Activated CD8-positive, alpha-beta memory T cell treated with anti-CD3 and anti-CD28 coated beads, Interleukin-2, amount 10 ng/mL, durations not matched to agents 7 days and 5 days (primary cell): ENCODE data around the gene MAPK7. TPM values are rescaled to one million over a fixed set of nuclear protein-coding genes. Genes with fewer than 3 reads are reported as not detected.

Experiments used
- ATAC-seq: fragments of 150-1000 bp; cut with Tn5 transposase; one replicate; pipeline ENCODE4 v1.10.0; 2021; ENCODE audit warnings: moderate library complexity
- CTCF ChIA-PET: fragments of 350-600 bp; sonication (Branson Sonifier 250); formaldehyde crosslinking; loops from one replicate; lab custom pipeline; 2021; ENCODE audit warnings: antibody characterized with exemption; lab: Charles Lee
- DNase-seq: peaks from one replicate; pipeline ENCODE4 v3.0.0-alpha.2; 2020
- H3K27ac Mint-ChIP-seq: one replicate; pipeline ENCODE4 v1.8.0; 2021; ENCODE audit warnings: mild to moderate bottlenecking, mixed read lengths
- H3K27me3 Mint-ChIP-seq: one replicate; pipeline ENCODE4 v1.8.0; 2021; ENCODE audit warnings: mixed read lengths
- H3K36me3 Mint-ChIP-seq: one replicate; pipeline ENCODE4 v1.8.0; 2021; ENCODE audit warnings: mild to moderate bottlenecking, mixed read lengths
- H3K4me1 Mint-ChIP-seq: one replicate; pipeline ENCODE4 v1.8.0; 2021; ENCODE audit warnings: mixed read lengths
- H3K4me3 Mint-ChIP-seq: one replicate; pipeline ENCODE4 v1.8.0; 2021; ENCODE audit warnings: mild to moderate bottlenecking, moderate library complexity, mixed read lengths
- H3K9me3 Mint-ChIP-seq: one replicate; pipeline ENCODE4 v1.8.0; 2022; ENCODE audit warnings: low read depth, mixed read lengths
- total RNA-seq, 2 experiments: library from RNA; stranded (reverse); gene quantifications; one replicate each; pipeline ENCODE4 v1.2.3, GENCODE V29; 2021

MAPK7 gene
- total RNA-seq, 2 experiments from 2014 or later = 16.9 to 27.8 TPM

DNA sequence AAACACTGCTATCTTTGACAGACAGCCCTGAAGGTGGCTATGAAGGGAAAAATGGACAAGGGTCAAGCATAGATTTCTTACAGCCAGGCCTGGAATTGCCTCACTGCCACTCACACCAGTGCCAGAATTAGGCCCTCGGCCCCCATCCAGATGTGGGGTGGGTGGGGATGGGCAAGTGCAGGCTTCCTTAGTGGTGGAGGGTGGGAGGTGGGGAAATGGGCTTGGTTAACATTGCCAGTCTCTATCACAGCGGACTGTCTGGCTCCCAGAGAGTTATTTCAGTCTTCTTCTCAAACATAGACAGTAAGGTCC, 40.6 kb upstream of the MAPK7 start:
- Mint-ChIP-seq H3K27ac (no peak overlapping the region), H3K9me3 (no peaks in the 10 kb centered on the region), H3K4me1 (peaks cover 2% of the 10 kb centered on the region), H3K36me3 (no peaks in the 10 kb centered on the region), H3K4me3 (no peak overlapping the region), H3K27me3 (peaks cover 2% of the 10 kb centered on the region)
- CTCF ChIA-PET = interaction anchor here (0.8 to 1.5 kb wide), 3 partner anchors 13 to 32 kb away, joined by 4 to 6 read pairs (median 5); no protein-coding TSS in a partner anchor
- DNase-seq = no peak
- no peak for ATAC-seq

DNA sequence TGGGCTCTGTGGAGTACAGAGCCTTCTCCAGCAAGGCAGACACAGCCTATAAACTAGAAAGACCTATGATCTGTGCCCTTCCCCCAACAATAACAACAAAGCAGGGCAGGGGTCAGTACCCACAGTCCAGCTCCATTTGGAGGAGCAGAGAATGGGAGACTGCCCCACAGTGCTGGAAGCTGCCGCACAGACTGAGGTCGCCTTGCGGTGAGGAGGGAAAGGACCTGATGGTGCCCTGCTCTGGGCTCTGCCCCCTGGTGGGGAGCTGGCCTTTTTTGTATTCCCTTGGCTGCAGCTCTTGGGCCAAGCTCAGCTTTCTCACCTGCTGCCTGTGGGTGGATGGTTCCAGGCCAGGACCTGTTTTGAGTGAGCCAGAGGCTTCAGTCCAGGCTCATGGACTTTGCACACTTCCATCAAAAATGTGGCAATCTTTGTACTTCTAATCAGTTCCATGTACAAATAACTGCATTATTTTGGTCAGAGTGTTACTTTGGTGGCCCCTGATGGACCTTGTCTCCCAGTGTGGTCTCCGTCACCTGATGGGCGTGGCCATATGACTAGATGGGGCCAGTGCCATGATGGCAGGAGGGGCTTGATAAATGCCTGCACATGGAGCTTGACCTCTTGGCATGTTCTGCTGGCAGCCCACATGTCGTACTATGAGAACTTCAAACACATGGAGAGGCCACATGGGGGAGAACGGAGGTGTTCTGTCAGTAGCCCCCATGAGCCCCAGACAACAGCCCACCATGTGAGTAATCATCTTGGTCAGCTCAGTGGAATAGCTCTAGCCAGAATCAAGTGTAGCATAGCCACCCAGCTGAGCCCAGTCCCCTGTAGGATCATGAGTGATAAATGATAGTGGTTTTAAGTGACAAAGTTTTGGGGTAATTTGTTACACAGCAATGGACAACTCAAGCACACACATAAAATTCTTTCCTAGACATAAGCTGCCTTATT, 40.0 kb upstream of the MAPK7 start:
- Mint-ChIP-seq H3K27me3 (peaks cover 2% of the 10 kb centered on the region), H3K36me3 (no peaks in the 10 kb centered on the region), H3K4me3 (no peak overlapping the region), H3K4me1 (no peaks in the 10 kb centered on the region), H3K9me3 (no peaks in the 10 kb centered on the region), H3K27ac (no peak overlapping the region)
- DNase-seq (peak; percentile 76), ATAC-seq (peak; percentile 85)
- CTCF ChIA-PET = interaction anchor here (0.6 to 1.5 kb wide), 8 partner anchors 12 to 109 kb away, joined by 3 to 6 read pairs (median 4); no protein-coding TSS in a partner anchor

DNA sequence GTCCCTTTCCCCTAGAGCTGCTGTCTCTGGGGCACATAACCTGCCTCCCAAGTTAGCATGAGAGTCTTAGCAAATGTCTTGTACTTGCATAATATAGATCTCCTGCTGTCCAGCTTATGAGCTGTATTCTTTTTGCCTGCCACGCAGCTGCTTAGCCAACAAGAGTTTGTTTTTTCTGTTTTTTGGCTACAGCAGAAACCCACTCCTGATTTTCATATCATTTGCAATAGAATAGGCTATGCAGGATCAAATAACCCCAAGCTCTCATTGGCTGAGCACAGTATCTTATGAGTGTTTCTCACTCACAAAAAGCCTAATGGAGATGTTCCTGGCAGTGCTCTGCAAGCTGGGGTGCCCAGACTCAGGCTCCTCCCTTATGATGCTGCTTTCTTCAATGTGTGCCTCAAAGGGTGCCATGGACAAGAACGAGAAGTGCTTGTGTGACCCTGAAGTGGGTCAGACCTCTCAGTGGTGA, 38.9 kb upstream of the MAPK7 start:
- Mint-ChIP-seq H3K9me3 (no peaks in the 10 kb centered on the region), H3K27ac (no peak overlapping the region), H3K4me1 (no peaks in the 10 kb centered on the region), H3K36me3 (no peaks in the 10 kb centered on the region), H3K4me3 (no peak overlapping the region), H3K27me3 (peaks cover 2% of the 10 kb centered on the region)
- DNase-seq (no peak), ATAC-seq (no peak)
- CTCF ChIA-PET = interaction anchor here (0.9 to 1.2 kb wide), 3 partner anchors 41 to 405 kb away, joined by 3 read pairs; no protein-coding TSS in a partner anchor

DNA sequence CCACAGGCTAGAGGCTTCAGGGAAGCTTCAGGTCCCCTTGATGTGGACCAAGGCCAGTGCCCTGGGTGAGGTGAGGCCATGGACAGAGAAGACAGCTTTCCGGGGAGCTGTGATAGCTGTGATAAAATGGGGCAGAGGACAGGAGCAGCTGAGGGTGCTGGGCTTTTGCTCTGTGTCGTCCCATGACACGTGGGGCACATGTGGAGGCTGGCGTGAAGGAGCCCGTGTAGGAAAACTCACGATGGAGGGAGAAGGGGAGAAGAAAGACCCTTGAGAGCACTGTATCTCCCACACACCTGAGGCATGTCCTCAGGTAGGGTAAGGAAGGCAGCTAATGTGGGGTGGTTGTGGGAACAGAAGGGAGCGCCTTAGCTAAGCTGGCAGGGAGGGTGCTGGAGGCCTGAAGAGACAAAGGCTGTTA, 37.1 kb upstream of the MAPK7 start:
- DNase-seq = no peak
- H3K9me3 Mint-ChIP-seq = no peaks in the 10 kb centered on the region
- CTCF ChIA-PET = no interaction called here
- peaks cover 2% of the 10 kb centered on the region for H3K27me3 Mint-ChIP-seq
- H3K4me3 Mint-ChIP-seq = no peak overlapping the region
- H3K36me3 Mint-ChIP-seq = no peaks in the 10 kb centered on the region
- no peak for ATAC-seq
- no peak overlapping the region for H3K27ac Mint-ChIP-seq
- no peaks in the 10 kb centered on the region for H3K4me1 Mint-ChIP-seq

DNA sequence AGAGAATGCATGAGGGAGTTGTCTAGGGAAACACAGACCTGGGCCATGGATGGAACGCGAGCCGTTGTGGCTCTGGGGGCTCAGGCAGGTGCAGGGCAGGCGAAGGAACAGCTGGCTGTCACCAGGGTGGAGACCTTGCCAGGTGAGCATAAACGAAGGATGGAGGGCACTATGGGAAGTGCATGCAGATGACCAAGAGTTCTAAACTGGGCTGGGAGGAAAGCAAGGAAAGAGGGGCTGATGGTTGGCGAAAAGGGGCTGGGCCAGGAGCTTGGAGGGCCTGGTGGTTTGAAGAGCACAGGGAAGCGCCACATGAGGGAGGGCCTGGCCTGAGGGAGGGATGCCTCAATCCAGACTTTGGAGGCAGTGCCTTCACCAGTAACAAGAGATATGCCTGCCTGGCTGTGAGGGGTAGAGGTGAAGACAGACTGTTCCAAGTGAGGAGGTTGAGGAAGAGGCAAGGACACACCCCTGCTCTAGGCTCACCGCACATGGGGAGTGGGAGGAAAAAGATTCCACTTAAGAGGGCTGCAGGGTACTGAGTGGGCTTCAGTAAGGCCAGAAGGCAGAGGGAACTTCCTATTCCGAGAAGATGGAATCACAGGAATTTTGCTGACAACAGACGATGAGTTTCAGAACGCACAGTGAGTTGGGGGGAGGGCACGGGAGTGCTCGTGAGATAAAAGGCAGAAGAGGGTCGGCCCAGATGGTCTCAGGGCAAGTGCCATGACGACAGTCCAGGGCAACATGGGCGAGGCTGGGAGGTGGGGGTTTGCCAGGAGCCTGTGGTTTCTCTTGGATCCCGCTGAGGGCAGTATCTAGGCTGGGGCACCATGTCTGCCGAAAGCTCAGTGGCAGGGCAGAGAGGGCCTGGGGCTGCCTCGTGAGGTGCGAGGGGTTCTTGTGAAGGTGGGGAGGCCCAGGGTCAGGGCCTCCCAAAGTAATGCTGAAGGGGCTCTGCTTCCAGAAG, 36.4 kb upstream of the MAPK7 start:
- ATAC-seq (no peak), DNase-seq (no peak)
- H3K9me3 Mint-ChIP-seq = no peaks in the 10 kb centered on the region
- H3K36me3 Mint-ChIP-seq = no peaks in the 10 kb centered on the region
- CTCF ChIA-PET = no interaction called here
- H3K27me3 Mint-ChIP-seq = peaks cover 2% of the 10 kb centered on the region
- H3K27ac Mint-ChIP-seq = no peak overlapping the region
- no peak overlapping the region for H3K4me3 Mint-ChIP-seq
- no peaks in the 10 kb centered on the region for H3K4me1 Mint-ChIP-seq

DNA sequence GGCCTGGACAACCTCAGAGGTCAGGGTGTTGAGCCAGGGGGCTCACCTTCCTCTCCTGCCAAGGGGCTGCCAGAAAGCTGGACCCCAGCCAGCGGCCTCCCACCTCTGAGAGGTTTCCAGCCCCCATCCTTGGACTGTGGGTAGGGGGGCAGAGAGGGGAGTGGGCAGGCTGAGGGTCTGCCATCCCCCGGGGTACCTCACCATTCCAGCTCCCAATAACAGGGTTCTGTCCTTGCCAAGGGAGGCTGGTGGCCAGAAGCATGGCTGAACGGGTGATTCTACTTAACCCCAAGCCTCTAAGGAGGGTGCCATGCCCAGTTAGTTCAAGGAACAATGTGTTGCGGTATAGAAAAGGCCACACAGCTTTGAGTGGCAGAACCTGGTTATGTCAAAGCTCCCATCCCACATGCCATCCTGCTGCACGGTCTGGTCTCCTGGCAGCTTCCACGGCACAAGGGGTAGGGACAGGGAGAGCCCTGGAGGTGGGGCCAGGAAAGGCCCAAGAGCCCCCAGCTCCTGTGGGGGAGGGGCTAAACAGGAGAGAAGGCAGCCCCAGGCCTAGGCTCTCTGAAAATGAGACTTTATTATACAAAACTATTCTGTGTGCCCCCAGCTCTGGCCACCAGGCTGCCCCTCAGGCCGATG, 35.6 kb upstream of the MAPK7 start:
- Mint-ChIP-seq H3K4me1 (no peaks in the 10 kb centered on the region), H3K36me3 (no peaks in the 10 kb centered on the region), H3K4me3 (no peak overlapping the region), H3K9me3 (no peaks in the 10 kb centered on the region), H3K27ac (no peak overlapping the region), H3K27me3 (peaks cover 2% of the 10 kb centered on the region)
- DNase-seq (no peak), ATAC-seq (no peak)
- CTCF ChIA-PET = no interaction called here

DNA sequence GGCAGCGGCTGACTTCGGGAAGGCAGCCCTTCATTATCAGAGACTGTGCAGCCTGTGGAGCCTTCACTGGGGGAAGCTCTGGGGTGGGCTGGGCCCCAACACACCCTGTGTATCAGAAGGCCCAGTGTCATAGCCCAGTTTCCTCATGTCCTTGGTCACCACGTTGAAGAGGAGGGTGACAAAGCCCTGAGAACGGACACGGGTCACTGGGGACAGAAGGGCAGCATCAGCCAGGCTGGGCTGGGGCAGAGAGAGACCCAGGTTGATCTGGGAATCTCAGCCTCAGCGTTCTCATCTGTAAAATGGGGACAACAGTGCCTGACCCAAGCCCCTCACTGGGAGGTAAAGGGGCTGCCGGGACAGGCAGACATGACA, 35.1 kb upstream of the MAPK7 start:
- DNase-seq (no peak), ATAC-seq (no peak)
- CTCF ChIA-PET = no interaction called here
- Mint-ChIP-seq H3K9me3 (no peaks in the 10 kb centered on the region), H3K27ac (no peak overlapping the region), H3K4me3 (no peak overlapping the region), H3K27me3 (peaks cover 2% of the 10 kb centered on the region), H3K36me3 (no peaks in the 10 kb centered on the region), H3K4me1 (no peaks in the 10 kb centered on the region)

DNA sequence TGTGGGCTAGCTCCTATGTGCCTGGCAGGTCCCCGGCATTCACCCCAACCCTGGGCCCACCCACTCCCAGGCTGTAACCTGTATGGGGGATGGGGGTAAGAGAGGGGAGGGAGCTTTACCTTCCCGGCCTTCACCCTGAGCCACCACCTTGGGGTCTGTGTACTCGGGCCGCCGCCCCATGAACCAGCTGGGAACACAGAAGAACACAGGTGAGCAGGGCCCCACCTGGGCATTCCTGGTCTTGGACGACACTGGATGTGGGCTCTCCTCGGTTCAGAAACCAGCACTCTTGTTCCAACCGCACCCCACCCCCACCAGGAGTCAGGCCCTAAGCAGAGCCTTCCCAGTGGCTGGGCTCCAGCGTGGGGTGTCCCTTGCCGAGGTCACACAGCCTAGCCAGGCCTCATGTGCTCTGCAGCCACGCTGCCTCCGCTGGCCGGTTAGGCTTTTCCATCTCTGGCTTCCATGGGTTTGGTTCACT, 34.6 kb upstream of the MAPK7 start:
- H3K27me3 Mint-ChIP-seq = peaks cover 2% of the 10 kb centered on the region
- DNase-seq (no peak), ATAC-seq (no peak)
- no peaks in the 10 kb centered on the region for H3K9me3 Mint-ChIP-seq
- CTCF ChIA-PET = interaction anchor here (1.5 kb wide), 1 partner anchor 10 kb away, joined by 3 read pairs; no protein-coding TSS in a partner anchor
- H3K27ac Mint-ChIP-seq = no peak overlapping the region
- no peaks in the 10 kb centered on the region for H3K4me1 Mint-ChIP-seq
- no peaks in the 10 kb centered on the region for H3K36me3 Mint-ChIP-seq
- no peak overlapping the region for H3K4me3 Mint-ChIP-seq

DNA sequence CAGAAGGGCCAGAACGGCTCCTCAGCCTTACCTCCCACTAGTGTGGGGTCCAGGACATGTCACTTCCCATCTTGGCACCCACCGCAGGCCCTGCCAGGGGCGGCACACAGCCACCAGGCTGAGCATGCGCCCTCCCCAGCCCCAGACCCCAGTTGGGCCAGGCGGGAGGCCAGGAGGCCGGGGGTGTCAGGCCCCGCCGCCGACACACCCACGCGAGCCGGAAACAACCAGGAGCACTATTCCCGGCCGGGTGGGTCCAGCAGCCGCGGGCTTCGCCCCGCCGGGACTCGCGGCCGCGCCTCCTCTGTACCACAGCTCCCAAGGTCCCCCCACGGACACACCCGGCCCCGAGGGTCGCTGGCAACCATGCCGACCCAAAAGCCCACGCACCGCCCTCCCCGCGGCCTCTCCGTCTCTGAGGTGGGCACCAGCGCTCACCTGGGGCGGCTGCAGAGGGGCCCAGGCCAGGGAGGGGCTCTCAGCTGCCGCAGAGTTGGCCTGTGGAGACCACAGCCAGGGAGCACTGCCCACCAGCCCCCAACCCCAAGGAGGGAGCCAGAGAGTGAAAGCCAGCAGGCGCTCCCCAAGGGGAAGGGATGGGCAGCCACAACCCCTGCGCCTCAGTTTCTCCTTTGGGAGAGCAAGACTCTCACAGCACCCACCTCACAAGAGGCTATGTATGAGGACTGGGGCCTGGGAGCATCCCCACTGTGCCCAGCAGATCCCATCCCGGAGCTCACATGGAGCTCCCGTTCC, 33.8 kb upstream of the MAPK7 start:
- ATAC-seq = no peak
- H3K27ac Mint-ChIP-seq = no peak overlapping the region
- no peaks in the 10 kb centered on the region for H3K9me3 Mint-ChIP-seq
- no peak overlapping the region for H3K4me3 Mint-ChIP-seq
- H3K4me1 Mint-ChIP-seq = no peaks in the 10 kb centered on the region
- CTCF ChIA-PET = interaction anchor here (1.5 kb wide), 1 partner anchor 10 kb away, joined by 3 read pairs; no protein-coding TSS in a partner anchor
- no peaks in the 10 kb centered on the region for H3K36me3 Mint-ChIP-seq
- H3K27me3 Mint-ChIP-seq = peaks cover 2% of the 10 kb centered on the region
- DNase-seq = no peak

DNA sequence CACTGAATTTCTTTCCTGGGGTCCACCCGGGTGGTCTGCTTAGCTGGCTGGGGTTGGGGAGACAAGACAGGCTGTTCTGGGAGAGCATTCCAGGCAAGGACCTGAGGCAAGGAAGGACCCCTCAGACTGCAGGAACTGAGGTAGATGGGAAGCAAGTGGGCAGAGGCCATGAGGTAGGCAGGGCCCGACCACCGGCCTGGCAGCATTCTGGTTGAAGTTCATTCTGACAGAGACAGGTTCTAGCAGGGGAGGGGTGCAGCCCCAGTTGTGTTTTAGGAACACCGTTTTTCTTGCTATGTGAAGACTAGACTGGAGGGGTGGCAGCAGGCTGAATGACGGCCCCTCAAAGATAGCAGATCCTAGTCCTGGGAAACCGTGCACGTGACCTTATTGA, 33.2 kb upstream of the MAPK7 start:
- Mint-ChIP-seq H3K27ac (no peak overlapping the region), H3K4me1 (no peaks in the 10 kb centered on the region), H3K36me3 (no peaks in the 10 kb centered on the region), H3K4me3 (no peak overlapping the region), H3K9me3 (no peaks in the 10 kb centered on the region), H3K27me3 (peaks cover 2% of the 10 kb centered on the region)
- CTCF ChIA-PET = interaction anchor here (1.5 kb wide), 1 partner anchor 9 kb away, joined by 3 read pairs; no protein-coding TSS in a partner anchor
- ATAC-seq (no peak), DNase-seq (no peak)

DNA sequence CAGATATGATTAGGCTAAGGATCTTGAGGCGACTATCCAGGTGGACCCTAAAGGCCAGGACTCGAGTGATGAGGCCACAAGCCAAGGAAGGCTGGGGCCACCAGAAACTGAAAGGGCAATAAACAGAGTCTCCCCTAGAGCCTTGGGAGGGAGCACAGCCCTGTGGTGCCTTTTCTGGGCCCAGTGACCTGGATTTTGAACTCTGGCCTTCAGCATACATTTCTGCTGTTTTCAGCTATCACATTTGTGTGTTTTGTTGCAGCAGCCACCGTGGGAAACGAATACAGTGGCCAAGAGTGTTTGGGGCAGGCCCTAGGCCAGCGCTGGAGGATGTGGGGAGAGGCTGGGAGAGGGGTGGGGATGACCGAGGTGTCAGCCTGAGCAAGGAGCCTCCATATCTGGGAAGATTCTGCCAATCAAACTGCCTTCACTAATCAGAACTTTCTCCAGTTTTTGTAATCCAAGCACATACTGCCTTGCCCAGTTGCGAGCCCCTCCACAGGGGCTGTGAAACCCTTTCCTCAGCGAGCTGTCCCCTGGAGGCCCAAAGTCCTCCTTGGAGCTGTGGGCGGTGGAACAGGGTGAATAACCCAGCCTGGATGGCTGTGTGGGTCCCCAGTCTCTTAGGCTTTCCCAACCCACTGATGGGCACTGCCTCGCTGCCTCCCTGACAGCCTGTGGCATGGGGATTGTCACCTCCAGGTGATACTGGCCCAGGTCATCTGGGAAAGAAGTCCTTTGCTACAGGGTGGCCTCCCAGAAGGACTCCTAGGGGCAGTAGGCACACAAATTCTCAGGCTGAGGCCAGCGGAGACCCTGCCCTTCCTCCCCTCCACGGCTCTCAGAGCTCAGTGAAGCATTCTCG, 32.6 kb upstream of the MAPK7 start:
- Mint-ChIP-seq H3K4me1 (no peaks in the 10 kb centered on the region), H3K4me3 (no peak overlapping the region), H3K9me3 (no peaks in the 10 kb centered on the region), H3K27ac (no peak overlapping the region), H3K36me3 (no peaks in the 10 kb centered on the region), H3K27me3 (peaks cover 4% of the 10 kb centered on the region)
- CTCF ChIA-PET = interaction anchor here (1.5 kb wide), 1 partner anchor 8 kb away, joined by 3 read pairs; no protein-coding TSS in a partner anchor
- DNase-seq (no peak), ATAC-seq (no peak)
